ENCODE data around the gene SUV39H2.
A peak's percentile ranks its signal among the peaks of the same experiment; 100 is the strongest.

The SUV39H2 gene

DNA sequence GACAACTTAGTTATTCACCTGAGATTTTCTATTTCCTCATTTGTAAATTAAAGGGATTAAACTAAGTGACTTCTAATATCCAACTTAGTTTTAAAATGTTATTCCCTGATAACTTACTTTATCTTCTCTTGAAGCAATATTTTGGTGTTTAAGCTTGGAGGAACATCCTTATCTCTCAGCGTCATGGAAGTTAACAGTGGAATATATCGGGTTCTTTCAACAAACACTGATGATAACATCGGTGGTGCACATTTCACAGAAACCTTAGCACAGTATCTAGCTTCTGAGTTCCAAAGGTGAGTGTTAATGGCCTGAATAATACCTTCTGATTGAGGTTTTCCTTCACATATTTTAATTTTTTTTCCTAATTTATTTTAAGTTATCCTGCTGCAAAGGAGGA, 26.4 kb upstream of the SUV39H2 start:
- Histone ChIP-seq H3K4ac (ENCODE audit: low read depth in 1 of 2, low read length in 2 of 2) (no peak overlapping the region), H3K36me3 (ENCODE audit: control insufficient read depth in 1 of 2, insufficient read depth in 2 of 2, low read depth in 1 of 2, low read length in 2 of 2) (peaks cover 5 to 78% of the 10 kb centered on the region in 2 experiments), H2BK120ac (ENCODE audit: low read depth, low read length) (no peak overlapping the region), H3K79me1 (replicated peaks; ENCODE audit: low read length, poor library complexity, severe bottlenecking) (no peaks in the 10 kb centered on the region), H2AK5ac (ENCODE audit: low read length, severe bottlenecking) (no peak overlapping the region), H3K18ac (ENCODE audit: low read depth in 1 of 2, low read length in 2 of 2) (no peak overlapping the region), H4K91ac (ENCODE audit: low read length) (no peak overlapping the region), H3K4me3 (ENCODE audit: insufficient read depth in 1 of 2, low read depth in 1 of 2, low read length in 2 of 2) (no peak overlapping the region), H3K27ac (ENCODE audit: low read length, poor library complexity, severe bottlenecking) (no peak overlapping the region), H3K9me3 (ENCODE audit: control insufficient read depth, low read length) (no peaks in the 10 kb centered on the region), H2BK15ac (ENCODE audit: low read depth, poor library complexity, severe bottlenecking) (no peak overlapping the region), H2BK12ac (ENCODE audit: low read length in 2 of 2) (no peak overlapping the region), H3K23ac (ENCODE audit: low read length in 2 of 2) (no peak overlapping the region), H3K9ac (ENCODE audit: low read length) (no peak overlapping the region), H4K8ac (ENCODE audit: low read length) (no peak overlapping the region), H2AFZ (ENCODE audit: low read depth, low read length) (no peak overlapping the region), H2BK5ac (ENCODE audit: low read depth, low read length, poor library complexity, severe bottlenecking) (no peak overlapping the region), H3K4me2 (ENCODE audit: low read length, poor library complexity, severe bottlenecking) (no peak overlapping the region), H3K14ac (ENCODE audit: low read length in 2 of 2) (no peak overlapping the region), H3K27me3 (ENCODE audit: control insufficient read depth in 1 of 2, insufficient read depth in 1 of 2, low read length in 2 of 2) (no peaks in the 10 kb centered on the region), H3K4me1 (ENCODE audit: control insufficient read depth, insufficient read depth, low read depth, low read length) (no peaks in the 10 kb centered on the region)
- WGBS = 97% methylated on average over 3 of the region's 3 CpGs
- no peak for DNase-seq

DNA sequence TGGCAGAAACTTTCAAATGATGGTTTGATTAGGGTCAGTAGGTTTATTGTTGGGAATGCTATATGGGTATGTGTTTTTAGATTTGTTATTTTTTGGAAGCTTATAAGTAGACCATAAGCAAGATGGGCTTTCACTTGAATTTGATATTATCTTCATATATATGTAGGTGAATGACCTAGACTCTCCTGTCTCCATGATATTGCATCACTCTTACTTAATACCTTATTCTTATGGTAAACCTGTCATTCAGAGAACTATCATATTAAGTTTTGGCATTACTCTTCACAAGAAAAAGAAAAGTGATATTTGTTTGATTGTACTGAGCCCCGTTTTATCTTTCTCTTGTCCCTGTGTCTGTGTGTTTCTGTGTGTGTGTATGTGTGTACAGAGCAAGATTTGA, 23.2 kb upstream of the SUV39H2 start:
- Histone ChIP-seq H3K27ac (ENCODE audit: low read length, poor library complexity, severe bottlenecking) (no peak overlapping the region), H3K36me3 (ENCODE audit: control insufficient read depth in 1 of 2, insufficient read depth in 2 of 2, low read depth in 1 of 2, low read length in 2 of 2) (peaks cover 13 to 77% of the 10 kb centered on the region in 2 experiments), H3K14ac (ENCODE audit: low read length in 2 of 2) (no peak overlapping the region), H3K18ac (ENCODE audit: low read depth in 1 of 2, low read length in 2 of 2) (no peak overlapping the region), H4K8ac (ENCODE audit: low read length) (no peak overlapping the region), H3K4me3 (ENCODE audit: insufficient read depth in 1 of 2, low read depth in 1 of 2, low read length in 2 of 2) (no peak overlapping the region), H3K23ac (ENCODE audit: low read length in 2 of 2) (no peak overlapping the region), H2BK12ac (ENCODE audit: low read length in 2 of 2) (no peak overlapping the region), H2BK120ac (ENCODE audit: low read depth, low read length) (no peak overlapping the region), H4K91ac (ENCODE audit: low read length) (no peak overlapping the region), H3K4me2 (ENCODE audit: low read length, poor library complexity, severe bottlenecking) (no peak overlapping the region), H3K79me1 (replicated peaks; ENCODE audit: low read length, poor library complexity, severe bottlenecking) (peaks cover 3% of the 10 kb centered on the region), H2BK15ac (ENCODE audit: low read depth, poor library complexity, severe bottlenecking) (no peak overlapping the region), H3K9ac (ENCODE audit: low read length) (no peak overlapping the region), H3K9me3 (ENCODE audit: control insufficient read depth, low read length) (no peaks in the 10 kb centered on the region), H2AK5ac (ENCODE audit: low read length, severe bottlenecking) (no peak overlapping the region), H3K27me3 (ENCODE audit: control insufficient read depth in 1 of 2, insufficient read depth in 1 of 2, low read length in 2 of 2) (no peaks in the 10 kb centered on the region), H2BK5ac (ENCODE audit: low read depth, low read length, poor library complexity, severe bottlenecking) (no peak overlapping the region), H2AFZ (ENCODE audit: low read depth, low read length) (no peak overlapping the region), H3K4me1 (ENCODE audit: control insufficient read depth, insufficient read depth, low read depth, low read length) (no peaks in the 10 kb centered on the region), H3K4ac (ENCODE audit: low read depth in 1 of 2, low read length in 2 of 2) (no peak overlapping the region)
- no peak for DNase-seq
- WGBS = 100% methylated on average over 1 of the region's 1 CpG

DNA sequence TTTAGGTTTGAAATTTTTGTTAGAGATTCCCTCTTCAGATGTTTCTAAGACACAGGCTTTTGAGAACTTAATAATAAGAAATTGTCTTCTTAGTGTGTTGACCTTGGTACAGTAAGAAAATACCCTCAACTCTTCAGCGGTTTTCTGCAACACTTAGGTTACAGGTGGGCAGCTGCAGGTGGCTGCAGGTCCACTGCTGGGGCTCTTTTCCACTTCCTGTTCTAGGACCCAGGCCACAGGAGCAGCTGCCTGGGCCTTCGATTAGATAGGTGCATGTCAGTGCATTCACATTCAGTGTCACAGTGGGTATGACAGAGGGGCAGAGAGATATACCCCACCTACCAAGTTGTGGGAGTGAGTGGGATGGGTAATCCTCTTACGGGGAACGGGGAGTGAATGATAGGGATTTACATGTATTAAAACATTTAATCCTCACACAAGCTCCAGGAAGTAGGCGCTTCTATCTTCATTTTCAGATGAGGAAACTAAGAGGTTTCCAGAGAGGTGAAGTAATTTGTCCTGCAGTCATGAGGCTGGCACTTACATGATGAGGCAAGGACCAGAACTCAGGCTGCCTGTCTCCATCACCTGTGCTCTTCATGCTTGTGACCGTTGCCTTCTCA, 20.2 kb upstream of the SUV39H2 start:
- H3K27me3 ChIP-seq (ENCODE audit: control insufficient read depth in 1 of 2, insufficient read depth in 1 of 2, low read length in 2 of 2) = no peaks in the 10 kb centered on the region
- no peak overlapping the region for H3K9ac ChIP-seq (ENCODE audit: low read length)
- H2AK5ac ChIP-seq (ENCODE audit: low read length, severe bottlenecking) = no peak overlapping the region
- no peak overlapping the region for H4K91ac ChIP-seq (ENCODE audit: low read length)
- H3K4ac ChIP-seq (ENCODE audit: low read depth in 1 of 2, low read length in 2 of 2) = no peak overlapping the region
- peaks cover 18 to 73% of the 10 kb centered on the region in 2 experiments for H3K36me3 ChIP-seq (ENCODE audit: control insufficient read depth in 1 of 2, insufficient read depth in 2 of 2, low read depth in 1 of 2, low read length in 2 of 2)
- H3K4me3 ChIP-seq (ENCODE audit: insufficient read depth in 1 of 2, low read depth in 1 of 2, low read length in 2 of 2) = no peak overlapping the region
- H3K4me1 ChIP-seq (ENCODE audit: control insufficient read depth, insufficient read depth, low read depth, low read length) = no peaks in the 10 kb centered on the region
- H3K79me1 ChIP-seq (replicated peaks; ENCODE audit: low read length, poor library complexity, severe bottlenecking) = peaks cover 4% of the 10 kb centered on the region
- H3K14ac ChIP-seq (ENCODE audit: low read length in 2 of 2) = no peak overlapping the region
- no peak overlapping the region for H2BK12ac ChIP-seq (ENCODE audit: low read length in 2 of 2)
- H2BK120ac ChIP-seq (ENCODE audit: low read depth, low read length) = no peak overlapping the region
- H3K18ac ChIP-seq (ENCODE audit: low read depth in 1 of 2, low read length in 2 of 2) = no peak overlapping the region
- no peak overlapping the region for H2BK15ac ChIP-seq (ENCODE audit: low read depth, poor library complexity, severe bottlenecking)
- DNase-seq = no peak
- H3K27ac ChIP-seq (ENCODE audit: low read length, poor library complexity, severe bottlenecking) = no peak overlapping the region
- H3K23ac ChIP-seq (ENCODE audit: low read length in 2 of 2) = no peak overlapping the region
- no peak overlapping the region for H2AFZ ChIP-seq (ENCODE audit: low read depth, low read length)
- 96% methylated on average over 3 of the region's 6 CpGs for WGBS
- no peak overlapping the region for H2BK5ac ChIP-seq (ENCODE audit: low read depth, low read length, poor library complexity, severe bottlenecking)
- no peak overlapping the region for H3K4me2 ChIP-seq (ENCODE audit: low read length, poor library complexity, severe bottlenecking)
- no peak overlapping the region for H4K8ac ChIP-seq (ENCODE audit: low read length)
- no peaks in the 10 kb centered on the region for H3K9me3 ChIP-seq (ENCODE audit: control insufficient read depth, low read length)

DNA sequence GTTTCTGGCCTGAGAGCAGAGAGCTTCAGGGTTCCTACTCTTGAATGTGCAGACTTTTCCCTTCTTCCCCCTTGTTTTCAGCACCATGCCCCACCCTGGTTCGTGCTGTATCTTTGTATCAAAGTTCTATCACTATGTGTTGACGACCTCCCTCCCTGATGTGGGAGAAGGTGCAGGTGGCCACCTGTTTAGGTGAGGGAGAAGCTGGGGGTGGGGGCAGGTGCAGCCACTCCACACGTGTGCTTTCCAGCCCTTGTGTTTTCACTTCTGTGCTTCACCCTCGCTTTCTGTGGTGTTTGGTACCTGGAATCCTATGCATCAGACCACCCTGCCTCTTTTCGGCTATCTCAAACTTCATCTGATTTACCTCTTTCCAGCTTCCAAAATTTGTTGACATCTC, 19.6 kb upstream of the SUV39H2 start:
- Histone ChIP-seq H3K27me3 (ENCODE audit: control insufficient read depth in 1 of 2, insufficient read depth in 1 of 2, low read length in 2 of 2) (no peaks in the 10 kb centered on the region), H3K79me1 (replicated peaks; ENCODE audit: low read length, poor library complexity, severe bottlenecking) (peaks cover 9% of the 10 kb centered on the region), H2AFZ (ENCODE audit: low read depth, low read length) (no peak overlapping the region), H4K91ac (ENCODE audit: low read length) (no peak overlapping the region), H3K4me2 (ENCODE audit: low read length, poor library complexity, severe bottlenecking) (no peak overlapping the region), H3K9me3 (ENCODE audit: control insufficient read depth, low read length) (no peaks in the 10 kb centered on the region), H2BK120ac (ENCODE audit: low read depth, low read length) (no peak overlapping the region), H2BK15ac (ENCODE audit: low read depth, poor library complexity, severe bottlenecking) (no peak overlapping the region), H3K27ac (ENCODE audit: low read length, poor library complexity, severe bottlenecking) (no peak overlapping the region), H3K4me3 (ENCODE audit: insufficient read depth in 1 of 2, low read depth in 1 of 2, low read length in 2 of 2) (no peak overlapping the region), H3K14ac (ENCODE audit: low read length in 2 of 2) (no peak overlapping the region), H3K4ac (ENCODE audit: low read depth in 1 of 2, low read length in 2 of 2) (no peak overlapping the region), H3K9ac (ENCODE audit: low read length) (peak overlapping the region; percentile 30), H3K36me3 (ENCODE audit: control insufficient read depth in 1 of 2, insufficient read depth in 2 of 2, low read depth in 1 of 2, low read length in 2 of 2) (peaks cover 18 to 74% of the 10 kb centered on the region in 2 experiments), H4K8ac (ENCODE audit: low read length) (no peak overlapping the region), H2AK5ac (ENCODE audit: low read length, severe bottlenecking) (no peak overlapping the region), H2BK12ac (ENCODE audit: low read length in 2 of 2) (no peak overlapping the region), H2BK5ac (ENCODE audit: low read depth, low read length, poor library complexity, severe bottlenecking) (no peak overlapping the region), H3K4me1 (ENCODE audit: control insufficient read depth, insufficient read depth, low read depth, low read length) (no peaks in the 10 kb centered on the region), H3K18ac (ENCODE audit: low read depth in 1 of 2, low read length in 2 of 2) (no peak overlapping the region), H3K23ac (ENCODE audit: low read length in 2 of 2) (no peak overlapping the region)
- DNase-seq = no peak
- 98% methylated on average over 5 of the region's 5 CpGs for WGBS

All from mesenchymal stem cell (in vitro differentiated cells and primary cell).